Neural crest cell (in vitro differentiated cells): ENCODE results near the gene NKTR. TPM values are rescaled to one million over a fixed set of nuclear protein-coding genes. Genes with fewer than 3 reads are reported as not detected.
A peak's percentile ranks its signal among the peaks of the same experiment; 100 is the strongest.

ENCODE experiments used
- DNase-seq: peaks from one replicate; pipeline ENCODE4 v3.0.0; 2021; ENCODE audit warnings: low read depth, mixed read lengths, low spot score
- H3K27ac Mint-ChIP-seq: one replicate; pipeline ENCODE4 v1.8.0; 2021; ENCODE audit warnings: mild to moderate bottlenecking, mixed read lengths; ENCODE audit not compliant: unreplicated experiment
- H3K27me3 Mint-ChIP-seq: 2 replicates; pipeline ENCODE4 v1.8.0; 2021; ENCODE audit warnings: low read depth, mild to moderate bottlenecking, mixed read lengths
- H3K36me3 Mint-ChIP-seq: 2 replicates; pipeline ENCODE4 v1.8.0; 2021; ENCODE audit warnings: low read depth, mild to moderate bottlenecking, mixed read lengths
- H3K4me1 Mint-ChIP-seq: 2 replicates; pipeline ENCODE4 v1.8.0; 2021; ENCODE audit warnings: mixed read lengths
- H3K4me3 Mint-ChIP-seq: one replicate; pipeline ENCODE4 v1.8.0; 2021; ENCODE audit warnings: mild to moderate bottlenecking, mixed read lengths
- H3K9me3 Mint-ChIP-seq: 2 replicates; pipeline ENCODE4 v1.8.0; 2021; ENCODE audit warnings: mixed read lengths
- total RNA-seq: library from RNA; stranded (reverse); gene quantifications from 2 replicates; pipeline ENCODE4 v1.2.1, GENCODE V29; 2021
- TF ChIP-seq, protein P1 (sequence below): fragments of 200-600 bp; sonication (generic); conservative IDR thresholded peaks from 2 replicates; pipeline ENCODE4 v1.5.0; 2021; ENCODE audit warnings: antibody characterized with exemption, mild to moderate bottlenecking

The NKTR gene
- total RNA-seq, 1 donor from 2014 or later: 95.2 TPM

DNA sequence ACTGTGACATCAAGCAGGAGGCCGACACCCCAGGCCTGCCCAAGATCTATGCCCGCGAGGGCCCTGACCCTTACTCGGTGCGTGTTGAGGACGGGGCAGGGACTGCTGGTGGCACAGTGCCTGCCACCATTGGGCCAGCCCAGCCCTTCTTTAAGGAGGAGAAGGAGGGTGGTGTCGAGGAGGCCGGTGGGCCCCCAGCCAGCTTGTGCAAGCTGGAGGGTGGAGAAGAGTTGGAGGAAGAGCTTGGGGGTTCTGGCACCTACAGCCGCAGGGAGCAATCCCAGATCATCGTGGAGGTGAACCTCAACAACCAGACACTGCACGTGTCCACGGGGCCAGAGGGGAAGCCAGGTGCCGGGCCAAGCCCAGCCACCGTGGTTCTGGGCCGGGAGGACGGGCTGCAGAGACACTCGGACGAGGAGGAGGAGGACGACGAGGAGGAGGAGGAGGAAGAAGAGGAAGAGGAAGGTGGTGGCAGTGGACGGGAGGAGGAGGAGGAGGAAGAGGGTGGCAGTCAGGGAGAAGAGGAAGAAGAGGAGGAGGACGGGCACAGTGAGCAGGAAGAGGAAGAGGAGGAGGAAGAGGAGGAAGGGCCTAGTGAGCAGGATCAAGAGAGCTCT, 58.4 kb downstream of the NKTR start:
- Mint-ChIP-seq H3K27ac (no peak overlapping the region), H3K9me3 (no peaks in the 10 kb centered on the region), H3K36me3 (no peaks in the 10 kb centered on the region), H3K4me3 (no peak overlapping the region), H3K27me3 (no peaks in the 10 kb centered on the region), H3K4me1 (no peaks in the 10 kb centered on the region)
- TF ChIP-seq, protein P1, sequence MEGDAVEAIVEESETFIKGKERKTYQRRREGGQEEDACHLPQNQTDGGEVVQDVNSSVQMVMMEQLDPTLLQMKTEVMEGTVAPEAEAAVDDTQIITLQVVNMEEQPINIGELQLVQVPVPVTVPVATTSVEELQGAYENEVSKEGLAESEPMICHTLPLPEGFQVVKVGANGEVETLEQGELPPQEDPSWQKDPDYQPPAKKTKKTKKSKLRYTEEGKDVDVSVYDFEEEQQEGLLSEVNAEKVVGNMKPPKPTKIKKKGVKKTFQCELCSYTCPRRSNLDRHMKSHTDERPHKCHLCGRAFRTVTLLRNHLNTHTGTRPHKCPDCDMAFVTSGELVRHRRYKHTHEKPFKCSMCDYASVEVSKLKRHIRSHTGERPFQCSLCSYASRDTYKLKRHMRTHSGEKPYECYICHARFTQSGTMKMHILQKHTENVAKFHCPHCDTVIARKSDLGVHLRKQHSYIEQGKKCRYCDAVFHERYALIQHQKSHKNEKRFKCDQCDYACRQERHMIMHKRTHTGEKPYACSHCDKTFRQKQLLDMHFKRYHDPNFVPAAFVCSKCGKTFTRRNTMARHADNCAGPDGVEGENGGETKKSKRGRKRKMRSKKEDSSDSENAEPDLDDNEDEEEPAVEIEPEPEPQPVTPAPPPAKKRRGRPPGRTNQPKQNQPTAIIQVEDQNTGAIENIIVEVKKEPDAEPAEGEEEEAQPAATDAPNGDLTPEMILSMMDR: no peak
- no peak for DNase-seq

DNA sequence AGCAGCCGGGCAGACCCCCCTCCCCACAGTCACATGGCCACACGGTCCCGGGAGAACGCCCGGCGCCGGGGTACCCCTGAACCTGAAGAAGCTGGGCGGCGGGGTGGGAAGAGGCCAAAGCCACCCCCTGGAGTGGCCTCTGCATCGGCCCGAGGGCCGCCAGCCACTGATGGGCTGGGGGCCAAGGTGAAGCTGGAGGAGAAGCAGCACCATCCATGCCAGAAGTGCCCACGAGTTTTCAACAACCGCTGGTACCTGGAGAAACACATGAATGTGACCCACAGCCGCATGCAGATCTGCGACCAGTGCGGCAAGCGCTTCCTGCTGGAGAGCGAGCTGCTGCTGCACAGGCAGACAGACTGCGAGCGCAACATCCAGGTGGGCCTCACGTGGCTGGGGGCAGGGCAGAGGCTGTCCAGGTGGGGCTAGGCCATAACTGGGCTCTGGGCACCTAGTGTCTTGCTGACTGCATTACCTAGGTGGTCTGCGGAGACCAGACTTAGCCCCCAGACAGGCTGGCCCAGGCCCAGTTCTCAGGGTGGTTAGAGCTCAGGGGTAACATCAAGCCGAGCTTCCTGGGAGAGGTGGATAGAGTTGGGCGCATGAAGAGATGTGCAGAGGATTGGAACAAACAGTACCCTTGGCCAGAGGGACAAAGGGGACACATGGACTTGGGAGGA, 59.1 kb downstream of the NKTR start:
- DNase-seq: no peak

DNA sequence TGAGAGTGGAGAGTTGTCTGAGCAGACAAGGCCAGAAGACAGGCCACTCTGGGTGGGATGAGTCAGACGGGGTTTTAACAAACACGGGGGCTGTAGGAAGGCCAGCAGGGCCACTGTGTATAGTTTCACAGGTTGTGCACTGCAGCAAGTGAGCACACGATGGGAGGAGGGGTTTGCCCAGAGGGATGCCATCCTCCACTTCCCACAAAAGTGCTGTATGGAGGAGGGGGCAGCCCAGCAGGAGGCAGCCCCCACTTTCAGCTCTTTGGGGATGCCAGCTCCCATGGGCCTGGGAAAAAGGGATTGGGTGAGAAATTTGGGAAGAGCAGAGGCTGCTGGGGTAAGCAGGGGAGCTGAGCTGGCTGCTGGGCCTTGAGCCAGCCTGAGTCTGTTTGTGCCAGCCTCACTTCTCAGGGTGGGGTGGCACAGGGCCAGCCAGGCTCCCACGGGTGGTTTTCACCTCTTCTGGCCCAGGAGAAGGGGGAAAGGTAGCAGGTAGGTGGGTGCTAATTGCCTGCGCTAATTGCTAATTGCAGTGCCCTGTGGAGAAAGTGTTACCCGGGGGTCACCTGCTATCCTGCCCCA, 59.7 kb downstream of the NKTR start:
- H3K9me3 Mint-ChIP-seq: no peaks in the 10 kb centered on the region
- peak overlapping the region; percentile 72 for H3K27ac Mint-ChIP-seq
- TF ChIP-seq, protein P1: no peak
- DNase-seq: no peak
- H3K4me3 Mint-ChIP-seq: peak overlapping the region; percentile 41
- no peaks in the 10 kb centered on the region for H3K27me3 Mint-ChIP-seq
- no peaks in the 10 kb centered on the region for H3K36me3 Mint-ChIP-seq
- H3K4me1 Mint-ChIP-seq: no peaks in the 10 kb centered on the region

More for the DNA sequence above, 59.1 kb downstream of the NKTR start:
- Mint-ChIP-seq H3K4me1 (no peaks in the 10 kb centered on the region), H3K9me3 (no peaks in the 10 kb centered on the region), H3K27ac (peak overlapping the region; percentile 72), H3K27me3 (no peaks in the 10 kb centered on the region), H3K4me3 (peak overlapping the region; percentile 41), H3K36me3 (no peaks in the 10 kb centered on the region)
- TF ChIP-seq, protein P1: no peak

DNA sequence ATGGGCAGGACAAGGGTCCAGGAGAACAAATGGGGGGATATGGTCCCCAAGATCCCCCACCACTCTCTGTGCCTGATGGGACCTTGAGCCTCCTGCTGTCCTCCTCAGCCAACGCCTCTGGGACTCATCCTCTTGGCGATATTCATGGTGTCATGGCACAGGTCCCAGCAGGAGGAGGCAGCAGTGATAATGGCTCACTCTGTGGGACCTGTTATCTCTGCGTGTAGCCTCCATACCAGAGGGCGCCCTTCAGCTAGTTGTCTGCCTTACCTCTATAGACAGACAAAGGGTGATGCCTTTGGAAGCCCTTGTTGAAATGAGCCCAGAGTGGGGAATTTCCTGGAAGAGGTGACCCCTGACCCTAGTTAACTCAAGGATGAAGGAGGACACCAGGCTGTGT, 60.4 kb downstream of the NKTR start:
- Mint-ChIP-seq H3K27ac (no peak overlapping the region), H3K27me3 (no peaks in the 10 kb centered on the region), H3K4me1 (no peaks in the 10 kb centered on the region), H3K36me3 (no peaks in the 10 kb centered on the region), H3K9me3 (no peaks in the 10 kb centered on the region), H3K4me3 (peak overlapping the region; percentile 13)
- no peak for DNase-seq
- TF ChIP-seq, protein P1: no peak

DNA sequence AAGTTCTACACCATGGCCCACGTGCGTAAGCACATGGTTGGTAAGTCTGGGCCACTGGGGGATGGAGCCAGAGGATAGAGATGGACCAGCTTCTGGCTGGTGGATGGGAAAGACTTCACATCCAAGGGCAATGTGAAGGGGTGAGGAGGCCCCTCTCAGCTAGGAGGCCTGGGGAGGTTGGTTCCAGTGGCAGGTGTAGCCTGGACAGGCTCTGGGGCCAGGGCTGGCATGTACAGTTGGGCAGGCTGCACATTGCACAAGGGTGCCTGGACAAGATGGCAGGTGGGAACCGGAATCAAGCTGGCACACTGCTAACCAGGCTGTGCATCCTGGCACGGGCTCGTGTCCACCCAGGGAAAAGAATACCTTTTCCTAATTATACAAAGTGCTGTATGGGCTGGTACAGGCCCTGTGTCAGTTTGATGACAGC, 61.1 kb downstream of the NKTR start:
- no peaks in the 10 kb centered on the region for H3K27me3 Mint-ChIP-seq
- no peaks in the 10 kb centered on the region for H3K9me3 Mint-ChIP-seq
- H3K4me3 Mint-ChIP-seq: no peak overlapping the region
- H3K4me1 Mint-ChIP-seq: no peaks in the 10 kb centered on the region
- no peak overlapping the region for H3K27ac Mint-ChIP-seq
- no peaks in the 10 kb centered on the region for H3K36me3 Mint-ChIP-seq
- DNase-seq: no peak
- TF ChIP-seq, protein P1: no peak
